Naive thymus-derived CD4-positive, alpha-beta T cell (primary cell): ENCODE measurements around the gene SCYL1. TPM values are rescaled to one million over a fixed set of nuclear protein-coding genes. Genes with fewer than 3 reads are reported as not detected.
"Not testable (repeated sequence)": the region's sequence is repeated elsewhere in the genome, so short reads cannot be mapped to it uniquely, and the experiment has no call there.

Experiments
- ATAC-seq: fragments of 150-1000 bp; cut with Tn5 transposase; 2 replicates; pipeline ENCODE4 v1.10.0; 2021; ENCODE audit warnings: mild to moderate bottlenecking, moderate library complexity
- CTCF ChIA-PET: fragments of 350-600 bp; sonication (Branson Sonifier 250); formaldehyde crosslinking; loops from one replicate; lab custom pipeline; 2021; ENCODE audit warnings: antibody characterized with exemption; lab: Charles Lee
- POLR2A ChIA-PET: fragments of 350-600 bp; sonication (Branson Sonifier 250); formaldehyde crosslinking; loops from one replicate; lab custom pipeline; 2021; ENCODE audit warnings: antibody characterized with exemption, inconsistent platforms; lab: Charles Lee
- DNase-seq, 9 donors: peaks; one replicate each; pipeline versions ENCODE4 v3.0.0 to v3.0.0-alpha.2; 2020 to 2022; ENCODE audit warnings: mixed read lengths in 1 of 9
- H3K27ac ChIP-seq: one replicate; pipeline ENCODE4 v1.7.0; 2013; ENCODE audit warnings: mild to moderate bottlenecking, low read depth, low read length, moderate library complexity
- H3K27me3 ChIP-seq, 2 donors: one replicate each; pipeline ENCODE4 v1.7.0; 2013; ENCODE audit warnings: low read length in 2 of 2, mild to moderate bottlenecking in 2 of 2, moderate library complexity in 2 of 2; ENCODE audit not compliant: control insufficient read depth in 2 of 2, insufficient read depth in 2 of 2
- H3K36me3 ChIP-seq, 3 experiments: 1 replicate in 2 of 3; 2 replicates in 1 of 3; pipeline ENCODE4 v1.7.0; 2013; ENCODE audit warnings: low read length in 3 of 3, mild to moderate bottlenecking in 3 of 3, moderate library complexity in 1 of 3; ENCODE audit not compliant: insufficient read depth in 3 of 3, control insufficient read depth in 2 of 3
- H3K4me1 ChIP-seq, 2 donors: one replicate each; pipeline ENCODE4 v1.7.0; 2013; ENCODE audit warnings: low read length in 2 of 2, mild to moderate bottlenecking in 2 of 2, moderate library complexity in 1 of 2; ENCODE audit not compliant: control insufficient read depth in 2 of 2, insufficient read depth in 2 of 2
- H3K4me3 ChIP-seq: 2 replicates; pipeline ENCODE4 v1.7.0; 2013; ENCODE audit warnings: mild to moderate bottlenecking, low read length
- H3K9me3 ChIP-seq, 3 experiments: 1 replicate in 2 of 3; 2 replicates in 1 of 3; pipeline ENCODE4 v1.7.0; 2013; ENCODE audit warnings: low read length in 3 of 3; ENCODE audit not compliant: control insufficient read depth in 2 of 3
- H3K27ac Mint-ChIP-seq, 9 donors: one replicate each; pipeline ENCODE4 v1.8.0; 2020 to 2022; ENCODE audit warnings: mixed read lengths in 9 of 9, mild to moderate bottlenecking in 8 of 9, moderate library complexity in 5 of 9, inconsistent platforms in 2 of 9
- H3K27me3 Mint-ChIP-seq, 5 donors: one replicate each; pipeline ENCODE4 v1.8.0; 2021 to 2022; ENCODE audit warnings: mixed read lengths in 5 of 5, mild to moderate bottlenecking in 1 of 5
- H3K36me3 Mint-ChIP-seq, 5 donors: one replicate each; pipeline ENCODE4 v1.8.0; 2020 to 2022; ENCODE audit warnings: mixed read lengths in 5 of 5, mild to moderate bottlenecking in 3 of 5, inconsistent platforms in 1 of 5
- H3K4me1 Mint-ChIP-seq, 7 donors: one replicate each; pipeline ENCODE4 v1.8.0; 2020 to 2022; ENCODE audit warnings: mixed read lengths in 7 of 7, mild to moderate bottlenecking in 3 of 7, inconsistent platforms in 1 of 7
- H3K4me3 Mint-ChIP-seq, 10 donors: one replicate each; pipeline ENCODE4 v1.8.0; 2020 to 2022; ENCODE audit warnings: mild to moderate bottlenecking in 10 of 10, mixed read lengths in 10 of 10, moderate library complexity in 6 of 10, inconsistent platforms in 2 of 10
- H3K9me3 Mint-ChIP-seq, 11 donors: one replicate each; pipeline ENCODE4 v1.8.0; 2020 to 2022; ENCODE audit warnings: mixed read lengths in 11 of 11, mild to moderate bottlenecking in 4 of 11, inconsistent platforms in 1 of 11, moderate library complexity in 1 of 11
- intact Hi-C, 2 donors: fragments of 100-400 bp; cut with micrococcal nuclease; formaldehyde crosslinking; loops; one replicate each; pipeline ENCODE4 v1.15.1; 2023
- polyA plus RNA-seq, 2 donors: library from polyadenylated mRNA; unstranded; fragments of 300-500 nt; fragmentation: Illumina TruSeq; gene quantifications; one replicate each; pipeline ENCODE4 v1.2.3, GENCODE V29; 2021
- total RNA-seq, 6 experiments: library from RNA in 5 of 6; stranded (reverse) in 5 of 6; gene quantifications; 1 replicate in 5 of 6; 2 replicates in 1 of 6; pipeline ENCODE4 v1.2.3 and lab custom pipeline; 2021 to 2026

SCYL1 gene
- total and polyA plus RNA-seq, 7 experiments from 2014 or later: 27.0 to 79.8 (median 69.1) TPM

DNA sequence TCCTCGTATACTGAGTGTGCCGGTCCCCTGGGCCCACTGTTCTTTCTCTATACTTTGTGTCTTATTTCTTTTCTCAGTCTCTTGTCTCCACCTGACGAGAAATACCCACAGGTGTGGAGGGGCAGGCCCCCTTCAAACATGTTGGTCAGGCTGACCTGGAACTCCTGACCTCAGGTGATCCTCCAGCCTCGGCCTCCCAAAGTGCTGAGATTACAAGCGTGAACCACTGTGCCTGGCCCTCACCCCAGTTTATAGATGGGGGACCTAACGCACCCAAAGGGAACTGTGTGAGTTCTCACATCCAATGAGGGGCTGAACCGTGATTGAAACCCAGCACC, 1.3 kb upstream of the SCYL1 start:
- not testable (repeated sequence) for ATAC-seq, H3K9me3 Mint-ChIP-seq, H3K9me3 ChIP-seq, H3K27me3 Mint-ChIP-seq, DNase-seq, H3K27me3 ChIP-seq
- intact Hi-C loops: loop anchor here in 1 of 2 donors (2.0 kb wide), 1 partner anchor 15 kb away; no protein-coding TSS in a partner anchor
- ChIA-PET POLR2A (interaction anchor here (0.8 to 8.9 kb wide), 8 partner anchors 17 to 139 kb away, joined by 3 to 213 read pairs (median 11); partner anchors contain the start of genes EHBP1L1, MALAT1, MAP3K11 and NEAT1), CTCF (interaction anchor here (0.7 to 1.3 kb wide), 3 partner anchors 14 to 107 kb away, joined by 3 to 5 read pairs (median 3); no protein-coding TSS in a partner anchor)
- Mint-ChIP-seq H3K27ac (peak overlapping the region; percentile 89 to 98 (median 95)), H3K4me3 (peak overlapping the region; percentile 85 to 94 (median 86)), H3K36me3 (peaks cover 0 to 10% (median 0%) of the 10 kb centered on the region in 5 donors), H3K4me1 (peaks cover 27 to 57% (median 47%) of the 10 kb centered on the region in 7 donors)
- Histone ChIP-seq H3K4me3 (peak overlapping the region; percentile 45), H3K4me1 (peaks cover 27 to 34% of the 10 kb centered on the region in 2 donors), H3K27ac (peak overlapping the region; percentile 73), H3K36me3 (peaks cover 0 to 12% (median 0%) of the 10 kb centered on the region in 3 experiments)

DNA sequence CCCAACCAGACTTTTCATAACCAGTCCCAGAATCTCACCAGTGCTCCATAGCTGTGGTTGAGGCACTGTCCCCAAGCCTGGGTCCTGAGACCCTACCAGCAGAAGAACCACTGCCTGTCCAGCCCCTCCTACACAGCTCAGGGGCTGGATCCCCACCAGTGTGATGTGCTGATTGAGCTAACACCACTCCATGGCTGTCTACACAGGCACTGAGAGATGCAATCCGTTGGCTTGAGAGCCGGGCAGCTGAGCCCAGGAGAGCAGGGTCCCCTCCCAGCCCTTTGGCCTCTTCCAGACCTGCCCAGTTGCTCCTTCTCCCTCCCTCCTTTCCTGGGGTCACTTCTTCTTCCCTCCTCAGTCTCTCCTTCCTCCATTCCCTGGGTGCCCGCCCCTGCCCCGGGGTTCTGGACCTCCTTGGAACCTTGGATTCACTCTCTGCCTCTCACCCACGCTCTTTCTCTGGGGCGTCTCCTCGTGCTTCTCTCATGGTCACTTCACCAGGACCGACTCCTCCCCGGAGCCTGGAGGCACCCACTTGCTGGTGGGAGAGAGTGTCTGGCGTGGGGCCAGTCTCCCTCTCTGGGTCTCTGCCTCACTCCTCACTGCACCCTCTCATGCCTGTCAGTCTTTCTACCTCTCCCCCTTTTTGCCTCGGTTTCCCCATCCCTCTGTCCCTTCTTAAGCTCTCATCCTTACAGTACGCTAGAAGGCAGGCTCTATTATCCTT, 706 bp upstream of the SCYL1 start:
- Histone ChIP-seq H3K36me3 (peaks cover 0 to 17% (median 0%) of the 10 kb centered on the region in 3 experiments), H3K27ac (peak overlapping the region; percentile 73), H3K27me3 (no peaks in the 10 kb centered on the region), H3K9me3 (no peaks in the 10 kb centered on the region), H3K4me3 (peak overlapping the region; percentile 45), H3K4me1 (peaks cover 27 to 34% of the 10 kb centered on the region in 2 donors)
- CTCF ChIA-PET: interaction anchor here (0.7 to 1.3 kb wide), 4 partner anchors 14 to 108 kb away, joined by 3 to 5 read pairs (median 3); partner anchors contain the start of gene MALAT1
- Mint-ChIP-seq H3K9me3 (peaks cover 0 to 2% (median 0%) of the 10 kb centered on the region in 11 donors), H3K4me1 (peaks cover 27 to 62% (median 50%) of the 10 kb centered on the region in 7 donors), H3K27me3 (no peaks in the 10 kb centered on the region), H3K4me3 (peak overlapping the region; percentile 85 to 94 (median 86)), H3K36me3 (peaks cover 0 to 13% (median 0%) of the 10 kb centered on the region in 5 donors), H3K27ac (peak overlapping the region; percentile 89 to 98 (median 95))
- ATAC-seq (peak; percentile 17), DNase-seq (no peak)
- POLR2A ChIA-PET: interaction anchor here (0.5 to 8.9 kb wide), 20 partner anchors 10 to 140 kb away, joined by 3 to 213 read pairs (median 5); partner anchors contain the start of genes EHBP1L1, FAM89B, MALAT1 and MAP3K11
- intact Hi-C loops: loop anchor here (1.0 kb wide), 1 partner anchor 91 kb away; the partner anchor contains the start of gene PCNX3 (in 2 of the 2)

DNA sequence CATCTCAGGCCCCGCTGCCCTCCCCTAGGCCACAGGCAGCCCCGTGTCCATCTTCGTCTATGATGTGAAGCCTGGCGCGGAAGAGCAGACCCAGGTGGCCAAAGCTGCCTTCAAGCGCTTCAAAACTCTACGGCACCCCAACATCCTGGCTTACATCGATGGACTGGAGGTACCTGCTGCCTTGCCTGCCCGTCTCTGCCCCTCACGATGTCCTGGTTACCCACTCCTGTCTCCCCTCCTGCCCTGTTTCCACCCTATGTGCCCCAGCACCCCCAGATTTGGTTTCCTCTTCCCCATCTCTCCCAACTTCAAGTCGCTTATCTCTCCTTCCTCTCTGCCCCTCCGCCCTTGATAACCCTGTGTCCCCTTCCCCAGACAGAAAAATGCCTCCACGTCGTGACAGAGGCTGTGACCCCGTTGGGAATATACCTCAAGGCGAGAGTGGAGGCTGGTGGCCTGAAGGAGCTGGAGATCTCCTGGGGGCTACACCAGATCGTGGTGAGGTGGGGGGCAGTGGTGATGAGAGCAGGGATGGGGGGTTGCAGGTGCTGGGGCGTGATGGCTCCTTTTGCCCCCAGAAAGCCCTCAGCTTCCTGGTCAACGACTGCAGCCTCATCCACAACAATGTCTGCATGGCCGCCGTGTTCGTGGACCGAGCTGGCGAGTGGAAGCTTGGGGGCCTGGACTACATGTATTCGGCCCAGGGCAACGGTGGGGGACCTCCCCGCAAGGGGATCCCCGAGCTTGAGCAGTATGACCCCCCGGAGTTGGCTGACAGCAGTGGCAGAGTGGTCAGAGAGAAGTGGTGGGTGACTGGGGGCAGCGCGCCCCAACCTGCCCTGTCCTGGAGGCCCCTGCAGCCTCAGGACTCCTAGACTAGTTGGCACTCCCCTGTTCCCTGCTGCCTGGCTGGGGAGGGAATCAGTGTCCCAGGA, 930 bp downstream of the SCYL1 start:
- peaks cover 31 to 46% of the 10 kb centered on the region in 2 donors for H3K4me1 ChIP-seq
- H3K9me3 ChIP-seq: no peaks in the 10 kb centered on the region
- H3K4me3 Mint-ChIP-seq: peak overlapping the region; percentile 81 to 96 (median 88)
- H3K36me3 Mint-ChIP-seq: peaks cover 0 to 15% (median 5%) of the 10 kb centered on the region in 5 donors
- H3K27me3 Mint-ChIP-seq: no peaks in the 10 kb centered on the region
- ATAC-seq (no peak), DNase-seq (peak in 1 of 9 donors; percentile 27)
- H3K36me3 ChIP-seq: peaks cover 0 to 27% (median 4%) of the 10 kb centered on the region in 3 experiments
- H3K9me3 Mint-ChIP-seq: peaks cover 0 to 2% (median 0%) of the 10 kb centered on the region in 11 donors
- H3K27me3 ChIP-seq: no peaks in the 10 kb centered on the region
- intact Hi-C loops: loop anchor here (1.0 kb wide), 3 partner anchors 14 to 44 kb away; partner anchors contain the start of gene ZNRD2 (in 1 of the 2)
- ChIA-PET CTCF (interaction anchor here (0.8 to 1.5 kb wide), 5 partner anchors 14 to 51 kb away, joined by 3 read pairs; partner anchors contain the start of gene MALAT1), POLR2A (interaction anchor here (0.6 to 8.9 kb wide), 24 partner anchors 8 to 483 kb away, joined by 3 to 213 read pairs (median 4); partner anchors contain the start of genes FAM89B, MALAT1, MAP3K11 and NEAT1)
- H3K27ac Mint-ChIP-seq: peak overlapping the region in 8 of 9 donors; percentile 17 to 86 (median 78)
- H3K4me1 Mint-ChIP-seq: peaks cover 37 to 73% (median 59%) of the 10 kb centered on the region in 7 donors
- peak overlapping the region; percentile 79 for H3K4me3 ChIP-seq
- H3K27ac ChIP-seq: peak overlapping the region; percentile 96

DNA sequence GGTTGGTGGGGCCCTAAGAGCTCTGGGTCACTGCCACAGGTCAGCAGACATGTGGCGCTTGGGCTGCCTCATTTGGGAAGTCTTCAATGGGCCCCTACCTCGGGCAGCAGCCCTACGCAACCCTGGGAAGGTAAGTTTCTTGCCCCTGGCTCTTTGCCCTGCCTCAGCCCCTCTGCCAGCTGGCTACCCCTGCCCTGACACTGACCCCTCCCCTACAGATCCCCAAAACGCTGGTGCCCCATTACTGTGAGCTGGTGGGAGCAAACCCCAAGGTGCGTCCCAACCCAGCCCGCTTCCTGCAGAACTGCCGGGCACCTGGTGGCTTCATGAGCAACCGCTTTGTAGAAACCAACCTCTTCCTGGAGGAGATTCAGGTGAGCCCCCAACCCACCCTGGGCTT, 1.9 kb downstream of the SCYL1 start:
- peaks cover 0 to 2% (median 0%) of the 10 kb centered on the region in 11 donors for H3K9me3 Mint-ChIP-seq
- H3K36me3 Mint-ChIP-seq: peaks cover 0 to 17% (median 5%) of the 10 kb centered on the region in 5 donors
- no peak overlapping the region for H3K27ac ChIP-seq
- intact Hi-C loops: no loop called here
- peaks cover 31 to 43% of the 10 kb centered on the region in 2 donors for H3K4me1 ChIP-seq
- no peaks in the 10 kb centered on the region for H3K9me3 ChIP-seq
- DNase-seq (no peak), ATAC-seq (no peak)
- peaks cover 34 to 72% (median 56%) of the 10 kb centered on the region in 7 donors for H3K4me1 Mint-ChIP-seq
- ChIA-PET CTCF (interaction anchor here (0.7 to 1.5 kb wide), 3 partner anchors 13 to 160 kb away, joined by 3 to 6 read pairs (median 4); no protein-coding TSS in a partner anchor), POLR2A (interaction anchor here (0.6 to 8.9 kb wide), 8 partner anchors 9 to 772 kb away, joined by 3 to 213 read pairs (median 6); partner anchors contain the start of genes FAM89B, MALAT1 and ZNRD2)
- peaks cover 0 to 36% (median 14%) of the 10 kb centered on the region in 3 experiments for H3K36me3 ChIP-seq
- peak overlapping the region in 6 of 9 donors; percentile 4 to 71 (median 45) for H3K27ac Mint-ChIP-seq
- no peaks in the 10 kb centered on the region for H3K27me3 ChIP-seq
- H3K4me3 Mint-ChIP-seq: peak overlapping the region in 9 of 10 donors; percentile 32 to 90 (median 61)
- no peaks in the 10 kb centered on the region for H3K27me3 Mint-ChIP-seq
- H3K4me3 ChIP-seq: no peak overlapping the region

DNA sequence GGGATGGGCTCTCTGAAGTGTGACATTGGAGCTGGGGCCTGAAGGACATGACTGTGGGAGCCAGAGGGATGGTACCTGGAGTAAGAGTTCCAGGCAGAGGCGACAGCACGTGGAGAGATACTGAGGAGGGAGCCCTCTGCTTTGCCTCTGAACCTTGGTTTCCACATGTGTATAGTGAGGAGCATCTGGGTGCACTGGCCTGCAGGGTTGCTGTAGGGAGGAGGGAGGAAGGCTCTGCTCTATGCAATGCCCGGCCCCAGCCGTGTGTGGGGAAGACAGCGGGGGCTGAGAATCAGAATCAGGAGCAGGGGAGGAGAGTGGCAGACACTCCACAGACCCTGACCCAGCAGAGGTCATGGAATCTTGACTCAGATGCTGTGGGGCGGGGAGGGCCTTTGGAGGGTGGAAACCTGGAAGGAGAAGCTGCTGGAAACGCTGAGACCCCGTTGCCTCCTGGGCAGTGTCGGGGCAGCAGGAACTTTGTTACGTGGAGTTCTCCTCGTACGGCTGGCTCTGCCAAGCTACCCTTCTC, 4.0 kb downstream of the SCYL1 start:
- Mint-ChIP-seq H3K36me3 (peaks cover 0 to 17% (median 5%) of the 10 kb centered on the region in 5 donors), H3K4me3 (peak overlapping the region in 2 of 10 donors; percentile 11 to 61)
- intact Hi-C loops: no loop called here

More for the DNA sequence above, 4.0 kb downstream of the SCYL1 start:
- POLR2A ChIA-PET: interaction anchor here (1.7 to 8.9 kb wide), 5 partner anchors 12 to 141 kb away, joined by 5 to 213 read pairs (median 9); partner anchors contain the start of genes FAM89B, MALAT1, MAP3K11 and PCNX3
- CTCF ChIA-PET: interaction anchor here (2.3 kb wide), 1 partner anchor 11 kb away, joined by 5 read pairs; no protein-coding TSS in a partner anchor
- DNase-seq (no peak), ATAC-seq (no peak)
- peaks cover 16 to 51% (median 37%) of the 10 kb centered on the region in 7 donors for H3K4me1 Mint-ChIP-seq
- Histone ChIP-seq H3K4me1 (peaks cover 22 to 32% of the 10 kb centered on the region in 2 donors), H3K36me3 (peaks cover 0 to 55% (median 15%) of the 10 kb centered on the region in 3 experiments), H3K27me3 (no peaks in the 10 kb centered on the region), H3K9me3 (no peaks in the 10 kb centered on the region), H3K27ac (peak overlapping the region; percentile 57), H3K4me3 (no peak overlapping the region)
- no peaks in the 10 kb centered on the region for H3K27me3 Mint-ChIP-seq
- H3K27ac Mint-ChIP-seq: peak overlapping the region in 7 of 9 donors; percentile 47 to 90 (median 77)
- no peaks in the 10 kb centered on the region for H3K9me3 Mint-ChIP-seq
